OCI-LY1 (cell line): ENCODE measurements around the gene DCAF15.

ENCODE experiments used
- CTCF ChIP-seq: fragments of 200-600 bp; sonication (generic), shearing (Covaris generic); IDR thresholded peaks from 2 replicates; pipeline ENCODE4 v1.5.1; 2017; ENCODE audit warnings: mild to moderate bottlenecking, antibody characterized with exemption, low read length, moderate library complexity, mixed read lengths
- EZH2 ChIP-seq: fragments of 200-600 bp; sonication (generic), shearing (Covaris generic); IDR thresholded peaks from 2 replicates; pipeline ENCODE4 v1.8.0; 2017; ENCODE audit warnings: borderline replicate concordance, mixed run types, mild to moderate bottlenecking, antibody characterized with exemption, low read length, moderate library complexity, mixed read lengths

GRCh38 chr19:13935765-13936510, 16.4 kb upstream of the DCAF15 start:
- no peak for TF ChIP-seq CTCF
- no peak for TF ChIP-seq EZH2
